ENCODE data around the gene CRABP2.

- no peak for TF ChIP-seq CTCF (IDR thresholded peaks at IDR 0.05; ENCODE audit: low read length)
- no peak for TF ChIP-seq EZH2 (IDR thresholded peaks at IDR 0.05; ENCODE audit: borderline replicate concordance, low read length)
Observed at GRCh38 chr1:156705321-156705917, at the start of gene CRABP2.
